Sigmoid colon (tissue), 7 donors: ENCODE data around the gene FAM174B. TPM values are rescaled to one million over a fixed set of nuclear protein-coding genes. Genes with fewer than 3 reads are reported as not detected.
"Not testable (repeated sequence)": the region's sequence is repeated elsewhere in the genome, so short reads cannot be mapped to it uniquely, and the experiment has no call there.

Experiments used
- DNase-seq: peaks from one replicate; pipeline ENCODE4 v3.0.0-alpha.2; 2019
- H3K27ac ChIP-seq, 4 donors: fragments of 200-600 bp; sonication (generic); one replicate each; pipeline ENCODE4 v1.5.1; 2016 to 2019; ENCODE audit warnings: mild to moderate bottlenecking in 1 of 4
- H3K27me3 ChIP-seq, 3 donors: fragments of 200-600 bp; sonication (generic); one replicate each; pipeline ENCODE4 v1.5.1; 2019; ENCODE audit warnings: mild to moderate bottlenecking in 1 of 3
- H3K36me3 ChIP-seq, 4 donors: fragments of 200-600 bp; sonication (generic); one replicate each; pipeline ENCODE4 v1.5.1; 2016 to 2019
- H3K4me1 ChIP-seq, 4 donors: fragments of 200-600 bp; sonication (generic); one replicate each; pipeline ENCODE4 v1.5.1; 2017 to 2019
- H3K4me3 ChIP-seq, 4 donors: fragments of 200-600 bp; sonication (generic); one replicate each; pipeline ENCODE4 v1.5.1; 2017 to 2019; ENCODE audit warnings: mild to moderate bottlenecking in 2 of 4, moderate library complexity in 1 of 4
- H3K9me3 ChIP-seq, 4 donors: fragments of 200-600 bp in 3 of 4; sonication (generic) in 3 of 4; one replicate each; pipeline versions ENCODE4 v1.5.1 to v1.6.1; 2013 to 2019
- CTCF ChIP-seq, 4 experiments: fragments of 450-650 bp in 3 of 4; fragments of 200-600 bp in 1 of 4; IDR thresholded peaks; one replicate each; pipeline ENCODE4 v1.5.1; 2016 to 2019; ENCODE audit warnings: antibody characterized with exemption in 4 of 4, mild to moderate bottlenecking in 3 of 4, moderate library complexity in 2 of 4
- EP300 ChIP-seq, 4 donors: sonication (generic); formaldehyde crosslinking; IDR thresholded peaks; one replicate each; pipeline ENCODE4 v1.6.1; 2017; ENCODE audit warnings: antibody characterized with exemption in 4 of 4
- POLR2A ChIP-seq, 2 donors: fragments of 450-650 bp; IDR thresholded peaks; one replicate each; pipeline ENCODE4 v1.6.1; 2016; ENCODE audit warnings: antibody characterized with exemption in 2 of 2, mild to moderate bottlenecking in 2 of 2, moderate library complexity in 2 of 2
- POLR2AphosphoS5 ChIP-seq, 4 donors: sonication (generic); formaldehyde crosslinking; IDR thresholded peaks; one replicate each; pipeline ENCODE4 v1.6.1; 2017; ENCODE audit warnings: antibody characterized with exemption in 4 of 4
- WGBS, 2 donors: extraction: QIAGEN DNeasy Blood & Tissue Kit; methylation state at CpG; one replicate each; pipeline ENCODE4 v1.1.7; 2013; 5-methylcytosine and 5-hydroxymethylcytosine counted together
- intact Hi-C: fragments of 100-400 bp; cut with DNase I; formaldehyde crosslinking; loops from one replicate; pipeline ENCODE4 v1.15.1; 2023
- polyA plus RNA-seq, 3 donors: library from polyadenylated mRNA; stranded (reverse); fragments of 200-250 nt; gene quantifications; one replicate each; pipeline ENCODE4 v1.2.3, GENCODE V29; 2013
- total RNA-seq, 4 donors: library from RNA; depleted of rRNA; stranded (reverse); fragments of >200 nt; gene quantifications; one replicate each; pipeline ENCODE4 v1.1.0, GENCODE V29; 2016
- donor health status: healthy with polysubstance abuse.
- donor health status: Bipolar disorder and iron deficiency.
- donor health status: healthy.

Gene FAM174B
- total and polyA plus RNA-seq, 7 donors: 5.3 to 38.9 (median 8.1) TPM

GRCh38 chr15:92610101-92610520, 45.5 kb downstream of the FAM174B start:
- H3K4me3 ChIP-seq: no peak overlapping the region

GRCh38 chr15:92608866-92609700, 46.5 kb downstream of the FAM174B start:
- Histone ChIP-seq H3K27me3 (no peaks in the 10 kb centered on the region), H3K27ac (no peak overlapping the region), H3K4me1 (peaks cover 0 to 9% (median 3%) of the 10 kb centered on the region in 4 donors), H3K4me3 (no peak overlapping the region), H3K36me3 (no peaks in the 10 kb centered on the region), H3K9me3 (no peaks in the 10 kb centered on the region)
- intact Hi-C loops: no loop called here
- 82 to 85% methylated on average over 20 of the region's 20 CpGs for WGBS, 2 donors
- TF ChIP-seq POLR2A (IDR thresholded peaks at IDR 0.05): no peak
- peak; percentile 36 for DNase-seq

More at GRCh38 chr15:92610101-92610520, 45.5 kb downstream of the FAM174B start:
- no peaks in the 10 kb centered on the region for H3K36me3 ChIP-seq
- H3K27me3 ChIP-seq: no peaks in the 10 kb centered on the region
- peak; percentile 52 for DNase-seq
- TF ChIP-seq EP300 (IDR thresholded peaks at IDR 0.05) (no peak), POLR2AphosphoS5 (IDR thresholded peaks at IDR 0.05) (no peak), POLR2A (IDR thresholded peaks at IDR 0.05) (no peak), CTCF (IDR thresholded peaks at IDR 0.05) (no peak)
- intact Hi-C loops: no loop called here
- WGBS, 2 donors: 86 to 88% methylated on average over 9 of the region's 9 CpGs
- peaks cover 0 to 9% (median 3%) of the 10 kb centered on the region in 4 donors for H3K4me1 ChIP-seq
- no peak overlapping the region for H3K27ac ChIP-seq
- no peaks in the 10 kb centered on the region for H3K9me3 ChIP-seq

- 91 to 93% methylated on average over 13 of the region's 15 CpGs for WGBS, 2 donors
- intact Hi-C loops, H3K36me3 ChIP-seq, H3K4me3 ChIP-seq, H3K9me3 ChIP-seq, H3K4me1 ChIP-seq, H3K27me3 ChIP-seq, H3K27ac ChIP-seq: not testable (repeated sequence)
- peak; percentile 4 for DNase-seq
These were observed 48.8 kb downstream of the FAM174B start for GRCh38 chr15:92606836-92607150.

GRCh38 chr15:92606126-92606835, 49.3 kb downstream of the FAM174B start:
- intact Hi-C loops: no loop called here
- H3K4me1 ChIP-seq: no peaks in the 10 kb centered on the region
- TF ChIP-seq EP300 (IDR thresholded peaks at IDR 0.05): no peak
- no peak for TF ChIP-seq POLR2A (IDR thresholded peaks at IDR 0.05)
- TF ChIP-seq POLR2AphosphoS5 (IDR thresholded peaks at IDR 0.05): no peak
- TF ChIP-seq CTCF (IDR thresholded peaks at IDR 0.05): no peak
- peak; percentile 40 for DNase-seq
- H3K27ac ChIP-seq: no peak overlapping the region
- WGBS, 2 donors: 88 to 90% methylated on average over 9 of the region's 9 CpGs
- no peaks in the 10 kb centered on the region for H3K9me3 ChIP-seq
- no peaks in the 10 kb centered on the region for H3K36me3 ChIP-seq
- no peak overlapping the region for H3K4me3 ChIP-seq
- no peaks in the 10 kb centered on the region for H3K27me3 ChIP-seq

- no peak overlapping the region for H3K27ac ChIP-seq
- 79 to 84% methylated on average over 14 of the region's 14 CpGs for WGBS, 2 donors
- no peaks in the 10 kb centered on the region for H3K4me1 ChIP-seq
- TF ChIP-seq POLR2AphosphoS5 (IDR thresholded peaks at IDR 0.05) (no peak), CTCF (IDR thresholded peaks at IDR 0.05) (no peak), EP300 (IDR thresholded peaks at IDR 0.05) (no peak), POLR2A (IDR thresholded peaks at IDR 0.05) (no peak)
- H3K9me3 ChIP-seq: no peaks in the 10 kb centered on the region
- intact Hi-C loops: no loop called here
- DNase-seq: no peak
- H3K36me3 ChIP-seq: no peaks in the 10 kb centered on the region
- H3K27me3 ChIP-seq: no peaks in the 10 kb centered on the region
- no peak overlapping the region for H3K4me3 ChIP-seq
These were observed 50.2 kb downstream of the FAM174B start for GRCh38 chr15:92605225-92605944.
